ENCODE results near the gene TMEM203. TPM values are rescaled to one million over a fixed set of nuclear protein-coding genes. Genes with fewer than 3 reads are reported as not detected.

The TMEM203 gene
- total RNA-seq, 1 experiment from 2014 or later, result 36.4 TPM

- Histone ChIP-seq H3K79me2 (ENCODE audit: low read length) (peaks cover 48% of the 10 kb centered on the region), H3K27me3 (ENCODE audit: low read length) (no peaks in the 10 kb centered on the region), H3K36me3 (ENCODE audit: low read depth, low read length) (no peaks in the 10 kb centered on the region), H3K4me1 (ENCODE audit: insufficient read depth, low read length) (peaks cover 51% of the 10 kb centered on the region), H4K20me1 (ENCODE audit: low read length) (peaks cover 14% of the 10 kb centered on the region; the same call in 1 of the 2 replicates), H3F3A (ENCODE audit: low read length, unreplicated experiment) (no peaks in the 10 kb centered on the region), H3K9me2 (replicated peaks; ENCODE audit: low read length) (no peaks in the 10 kb centered on the region), H3K4me3 (ENCODE audit: low read length) (peak overlapping the region; percentile 68), H3K27ac (ENCODE audit: low read length) (no peak overlapping the region), H3K9ac (ENCODE audit: low read length) (no peak overlapping the region; the same call in 1 of the 2 replicates), H2AFZ (ENCODE audit: low read length) (no peak overlapping the region), H3K4me2 (ENCODE audit: low read length) (peak overlapping the region; percentile 89), H3K9me3 (ENCODE audit: low read length) (no peaks in the 10 kb centered on the region)
- DNase-seq (no peak), ATAC-seq (no peak)
- TF ChIP-seq EZH2phosphoT487 (IDR thresholded peaks at IDR 0.05; ENCODE audit: borderline replicate concordance, low read length), result no peak
- no peak for TF ChIP-seq EZH2 (IDR thresholded peaks at IDR 0.05; ENCODE audit: low read length, unreplicated experiment)
- TF ChIP-seq CTCF (conservative IDR thresholded peaks at IDR 0.05; ENCODE audit: low read depth, low read length), result no peak
- ChIA-PET POLR2A (ENCODE audit: unreplicated experiment) (no interaction called here), CTCF (no interaction called here)
- BruUV-seq (replicated peaks), result no TSS peak
- intact Hi-C loops (cut with micrococcal nuclease), result no loop called here
Measured at GRCh38 chr9:137199411-137200121, 5.9 kb downstream of the TMEM203 start.

GRCh38 chr9:137198902-137199283 lies 6.6 kb downstream of the TMEM203 start:
- ATAC-seq, result no peak
- H3K79me2 ChIP-seq (ENCODE audit: low read length), result peaks cover 41% of the 10 kb centered on the region
- TF ChIP-seq CTCF (conservative IDR thresholded peaks at IDR 0.05; ENCODE audit: low read depth, low read length) (no peak), EZH2phosphoT487 (IDR thresholded peaks at IDR 0.05; ENCODE audit: borderline replicate concordance, low read length) (no peak), EZH2 (IDR thresholded peaks at IDR 0.05; ENCODE audit: low read length, unreplicated experiment) (no peak)
- CTCF ChIA-PET, result interaction anchor here (0.9 kb wide), 1 partner anchor 10 kb away, joined by 3 read pairs; no protein-coding TSS in a partner anchor
- peak overlapping the region; percentile 89 for H3K4me2 ChIP-seq (ENCODE audit: low read length)
- intact Hi-C loops (cut with micrococcal nuclease), result no loop called here
- H2AFZ ChIP-seq (ENCODE audit: low read length), result no peak overlapping the region
- POLR2A ChIA-PET (ENCODE audit: unreplicated experiment), result no interaction called here
- no peaks in the 10 kb centered on the region for H3K9me3 ChIP-seq (ENCODE audit: low read length)
- H3K4me1 ChIP-seq (ENCODE audit: insufficient read depth, low read length), result peaks cover 46% of the 10 kb centered on the region
- H3K27me3 ChIP-seq (ENCODE audit: low read length), result no peaks in the 10 kb centered on the region
- DNase-seq, result no peak
- no peak overlapping the region for H3K27ac ChIP-seq (ENCODE audit: low read length)
- H4K20me1 ChIP-seq (ENCODE audit: low read length), result peaks cover 14% of the 10 kb centered on the region; the same call in 1 of the 2 replicates
- no peaks in the 10 kb centered on the region for H3F3A ChIP-seq (ENCODE audit: low read length, unreplicated experiment)
- BruUV-seq (replicated peaks), result no TSS peak
- no peak overlapping the region for H3K9ac ChIP-seq (ENCODE audit: low read length)
- H3K36me3 ChIP-seq (ENCODE audit: low read depth, low read length), result no peaks in the 10 kb centered on the region
- no peaks in the 10 kb centered on the region for H3K9me2 ChIP-seq (replicated peaks; ENCODE audit: low read length)
- H3K4me3 ChIP-seq (ENCODE audit: low read length), result peak overlapping the region; percentile 68

Data from PC-3 (cell line).